HFFc6 (cell line): ENCODE results near the gene FAM180B. TPM values are rescaled to one million over a fixed set of nuclear protein-coding genes. Genes with fewer than 3 reads are reported as not detected.
"Not testable (repeated sequence)": the region's sequence is repeated elsewhere in the genome, so short reads cannot be mapped to it uniquely, and the experiment has no call there.

Experiments used
- DNase-seq: peaks from one replicate; pipeline ENCODE4 v3.0.0-alpha.2; 2018
- H3K27ac Mint-ChIP-seq: 2 replicates; pipeline ENCODE4 v1.8.0; 2020; ENCODE audit warnings: mild to moderate bottlenecking, mixed read lengths
- H3K27me3 Mint-ChIP-seq: 2 replicates; pipeline ENCODE4 v1.8.0; 2021; ENCODE audit warnings: mild to moderate bottlenecking, moderate library complexity, mixed read lengths; ENCODE audit not compliant: insufficient read depth
- H3K36me3 Mint-ChIP-seq: 2 replicates; pipeline ENCODE4 v1.8.0; 2021; ENCODE audit warnings: low read depth, mixed read lengths
- H3K4me1 Mint-ChIP-seq: 2 replicates; pipeline ENCODE4 v1.8.0; 2020; ENCODE audit warnings: low read depth, mixed read lengths
- H3K4me3 Mint-ChIP-seq: 2 replicates; pipeline ENCODE4 v1.8.0; 2020; ENCODE audit warnings: mild to moderate bottlenecking, moderate library complexity, mixed read lengths
- H3K9me3 Mint-ChIP-seq: 2 replicates; pipeline ENCODE4 v1.8.0; 2020; ENCODE audit warnings: mild to moderate bottlenecking, mixed read lengths
- CTCF ChIP-seq: fragments of 200-600 bp; sonication (generic); IDR thresholded peaks from 2 replicates; pipeline ENCODE4 v1.5.0; 2021; ENCODE audit warnings: antibody characterized with exemption, mild to moderate bottlenecking
- total RNA-seq, 6 experiments: library from RNA; stranded (reverse); fragmentation: NEBNext Ultra II Directional; extraction: Animal tissue kit (Norgen Biotek cat#: 25700); gene quantifications; 2 replicates in 1 of 6; 3 replicates in 5 of 6; pipeline ENCODE4 v1.2.3, GENCODE V29; 2021

The FAM180B gene
- total RNA-seq, 6 experiments from 2014 or later, result not detected

- peaks cover 44% of the 10 kb centered on the region for H3K4me1 Mint-ChIP-seq
- peak within 1 kb of the TSS; percentile 97 for H3K27ac Mint-ChIP-seq
- H3K4me3 Mint-ChIP-seq, result peak within 1 kb of the TSS; percentile 99
- no peaks in the 10 kb centered on the region for H3K27me3 Mint-ChIP-seq
- H3K9me3 Mint-ChIP-seq, result no peaks in the 10 kb centered on the region
- TF ChIP-seq CTCF, result peak; percentile 96
- peak; percentile 79 for DNase-seq
- peaks cover 24% of the 10 kb centered on the region for H3K36me3 Mint-ChIP-seq
Observed at GRCh38 chr11:47552566-47553405, 33.7 kb upstream of the FAM180B start, which contains the start of gene CELF1. Gene CELF1, minus strand, starts transcription at chr11:47553132. Its CDS starts 53,609 bp downstream, at chr11:47499523.

- no peaks in the 10 kb centered on the region for H3K9me3 Mint-ChIP-seq
- H3K27ac Mint-ChIP-seq, result peak overlapping the region; percentile 58
- DNase-seq, result peak; percentile 36
- peaks cover 24% of the 10 kb centered on the region for H3K36me3 Mint-ChIP-seq
- H3K27me3 Mint-ChIP-seq, result no peaks in the 10 kb centered on the region
- TF ChIP-seq CTCF, result no peak; the same call in none of the 2 replicates
- peaks cover 40% of the 10 kb centered on the region for H3K4me1 Mint-ChIP-seq
- peak overlapping the region; percentile 99 for H3K4me3 Mint-ChIP-seq
Observed at GRCh38 chr11:47553406-47553743, 33.1 kb upstream of the FAM180B start.

GRCh38 chr11:47557004-47557403, 29.5 kb upstream of the FAM180B start:
- not testable (repeated sequence) for H3K4me3 Mint-ChIP-seq

GRCh38 chr11:47558695-47559094, 27.8 kb upstream of the FAM180B start:
- no peak for TF ChIP-seq CTCF
- Mint-ChIP-seq H3K27me3 (no peaks in the 10 kb centered on the region), H3K36me3 (no peaks in the 10 kb centered on the region)

More at GRCh38 chr11:47557004-47557403, 29.5 kb upstream of the FAM180B start:
- not testable (repeated sequence) for H3K9me3 Mint-ChIP-seq, DNase-seq, H3K27me3 Mint-ChIP-seq, H3K36me3 Mint-ChIP-seq, H3K27ac Mint-ChIP-seq
- H3K4me1 Mint-ChIP-seq, result peaks cover 19% of the 10 kb centered on the region

GRCh38 chr11:47560426-47560825, 26.1 kb upstream of the FAM180B start:
- H3K9me3 Mint-ChIP-seq, result no peaks in the 10 kb centered on the region
- no peak overlapping the region for H3K4me3 Mint-ChIP-seq
- no peaks in the 10 kb centered on the region; the same call in 1 of the 2 replicates for H3K27me3 Mint-ChIP-seq
- no peak for TF ChIP-seq CTCF
- H3K27ac Mint-ChIP-seq, result no peak overlapping the region
- H3K4me1 Mint-ChIP-seq, result peaks cover 7% of the 10 kb centered on the region; the same call in 1 of the 2 replicates
- H3K36me3 Mint-ChIP-seq, result no peaks in the 10 kb centered on the region
- no peak for DNase-seq

More at GRCh38 chr11:47558695-47559094, 27.8 kb upstream of the FAM180B start:
- no peak overlapping the region for H3K4me3 Mint-ChIP-seq
- no peak overlapping the region for H3K27ac Mint-ChIP-seq
- DNase-seq, result no peak
- H3K4me1 Mint-ChIP-seq, result peaks cover 13% of the 10 kb centered on the region
- no peaks in the 10 kb centered on the region for H3K9me3 Mint-ChIP-seq

- not testable (repeated sequence) for H3K9me3 Mint-ChIP-seq, H3K4me3 Mint-ChIP-seq, H3K27me3 Mint-ChIP-seq, H3K36me3 Mint-ChIP-seq, H3K27ac Mint-ChIP-seq, DNase-seq
- peaks cover 14% of the 10 kb centered on the region for H3K4me1 Mint-ChIP-seq
Observed at GRCh38 chr11:47562393-47562792, 24.1 kb upstream of the FAM180B start.

GRCh38 chr11:47564366-47564765, 22.1 kb upstream of the FAM180B start:
- not testable (repeated sequence) for DNase-seq, H3K9me3 Mint-ChIP-seq

More at GRCh38 chr11:47564366-47564765, 22.1 kb upstream of the FAM180B start:
- H3K27me3 Mint-ChIP-seq, H3K27ac Mint-ChIP-seq, H3K4me3 Mint-ChIP-seq, H3K36me3 Mint-ChIP-seq: not testable (repeated sequence)
- peaks cover 14% of the 10 kb centered on the region for H3K4me1 Mint-ChIP-seq
